RWPE2 (cell line): ENCODE results near the gene COL4A1.

Experiments used
- ATAC-seq: fragments of 200-7000 bp; cut with Tn5 transposase; 3 replicates; pipeline ENCODE4 v1.9.1; 2021; ENCODE audit warnings: low read depth
- DNase-seq: peaks from one replicate; pipeline ENCODE4 v3.0.0-alpha.2; 2020; ENCODE audit warnings: low spot score
- H3K27ac ChIP-seq: fragments of 450-650 bp; 2 replicates; pipeline ENCODE4 v1.5.1; 2017; ENCODE audit warnings: mild to moderate bottlenecking; ENCODE audit not compliant: poor library complexity, severe bottlenecking
- H3K27me3 ChIP-seq: fragments of 250-450 bp; sonication (Bioruptor Pico); 2 replicates; pipeline ENCODE4 v1.5.1; 2021; ENCODE audit warnings: mild to moderate bottlenecking, moderate library complexity; ENCODE audit not compliant: insufficient read depth, poor library complexity, severe bottlenecking
- H3K36me3 ChIP-seq: fragments of 250-450 bp; sonication (Bioruptor Pico); 2 replicates; pipeline ENCODE4 v1.5.1; 2020; ENCODE audit warnings: low read depth, mild to moderate bottlenecking, moderate library complexity
- H3K4me1 ChIP-seq: fragments of 250-450 bp; sonication (Bioruptor Pico); 2 replicates; pipeline ENCODE4 v1.5.1; 2021; ENCODE audit warnings: mild to moderate bottlenecking, moderate library complexity; ENCODE audit not compliant: insufficient read depth, poor library complexity, severe bottlenecking
- H3K4me3 ChIP-seq: fragments of 250-450 bp; sonication (Bioruptor Pico); 2 replicates; pipeline ENCODE4 v1.5.1; 2021; ENCODE audit warnings: mild to moderate bottlenecking, moderate library complexity; ENCODE audit not compliant: severe bottlenecking
- H3K9me3 ChIP-seq: fragments of 250-450 bp; sonication (Bioruptor Pico); 2 replicates; pipeline ENCODE4 v1.5.1; 2021; ENCODE audit warnings: mild to moderate bottlenecking, moderate library complexity; ENCODE audit not compliant: severe bottlenecking
- TF ChIP-seq, protein P1 (sequence below): fragments of 450-650 bp; IDR thresholded peaks from one replicate; pipeline ENCODE4 v1.5.1; 2017; ENCODE audit warnings: mild to moderate bottlenecking, moderate library complexity; ENCODE audit not compliant: poor library complexity, severe bottlenecking

COL4A1 gene

DNA sequence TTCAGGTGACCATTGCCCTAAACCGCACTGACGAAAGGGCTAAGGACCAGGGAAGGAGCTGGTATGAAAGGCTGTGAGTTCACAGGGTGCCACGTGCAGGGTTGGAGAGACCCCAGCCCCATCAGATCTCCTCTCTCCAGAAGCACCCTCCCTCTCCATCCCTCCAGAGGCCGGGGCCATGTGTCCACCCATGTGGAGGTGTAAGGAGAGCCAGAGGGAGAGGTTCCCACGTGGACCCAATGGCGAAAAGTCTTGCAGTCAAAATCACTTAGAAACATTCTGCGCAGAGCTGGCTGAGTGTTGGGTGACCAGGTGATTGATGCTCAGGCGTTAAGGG lies 168.3 kb downstream of the COL4A1 start:
- Histone ChIP-seq H3K4me3 (peak overlapping the region; percentile 40), H3K9me3 (no peaks in the 10 kb centered on the region), H3K27ac (peak overlapping the region; percentile 45), H3K4me1 (no peaks in the 10 kb centered on the region), H3K36me3 (no peaks in the 10 kb centered on the region), H3K27me3 (no peaks in the 10 kb centered on the region)
- TF ChIP-seq, protein P1, sequence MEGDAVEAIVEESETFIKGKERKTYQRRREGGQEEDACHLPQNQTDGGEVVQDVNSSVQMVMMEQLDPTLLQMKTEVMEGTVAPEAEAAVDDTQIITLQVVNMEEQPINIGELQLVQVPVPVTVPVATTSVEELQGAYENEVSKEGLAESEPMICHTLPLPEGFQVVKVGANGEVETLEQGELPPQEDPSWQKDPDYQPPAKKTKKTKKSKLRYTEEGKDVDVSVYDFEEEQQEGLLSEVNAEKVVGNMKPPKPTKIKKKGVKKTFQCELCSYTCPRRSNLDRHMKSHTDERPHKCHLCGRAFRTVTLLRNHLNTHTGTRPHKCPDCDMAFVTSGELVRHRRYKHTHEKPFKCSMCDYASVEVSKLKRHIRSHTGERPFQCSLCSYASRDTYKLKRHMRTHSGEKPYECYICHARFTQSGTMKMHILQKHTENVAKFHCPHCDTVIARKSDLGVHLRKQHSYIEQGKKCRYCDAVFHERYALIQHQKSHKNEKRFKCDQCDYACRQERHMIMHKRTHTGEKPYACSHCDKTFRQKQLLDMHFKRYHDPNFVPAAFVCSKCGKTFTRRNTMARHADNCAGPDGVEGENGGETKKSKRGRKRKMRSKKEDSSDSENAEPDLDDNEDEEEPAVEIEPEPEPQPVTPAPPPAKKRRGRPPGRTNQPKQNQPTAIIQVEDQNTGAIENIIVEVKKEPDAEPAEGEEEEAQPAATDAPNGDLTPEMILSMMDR: no peak
- 0 out of 3 replicates have a peak, but pooled peaks have one; percentile 11 for ATAC-seq
- no peak for DNase-seq

DNA sequence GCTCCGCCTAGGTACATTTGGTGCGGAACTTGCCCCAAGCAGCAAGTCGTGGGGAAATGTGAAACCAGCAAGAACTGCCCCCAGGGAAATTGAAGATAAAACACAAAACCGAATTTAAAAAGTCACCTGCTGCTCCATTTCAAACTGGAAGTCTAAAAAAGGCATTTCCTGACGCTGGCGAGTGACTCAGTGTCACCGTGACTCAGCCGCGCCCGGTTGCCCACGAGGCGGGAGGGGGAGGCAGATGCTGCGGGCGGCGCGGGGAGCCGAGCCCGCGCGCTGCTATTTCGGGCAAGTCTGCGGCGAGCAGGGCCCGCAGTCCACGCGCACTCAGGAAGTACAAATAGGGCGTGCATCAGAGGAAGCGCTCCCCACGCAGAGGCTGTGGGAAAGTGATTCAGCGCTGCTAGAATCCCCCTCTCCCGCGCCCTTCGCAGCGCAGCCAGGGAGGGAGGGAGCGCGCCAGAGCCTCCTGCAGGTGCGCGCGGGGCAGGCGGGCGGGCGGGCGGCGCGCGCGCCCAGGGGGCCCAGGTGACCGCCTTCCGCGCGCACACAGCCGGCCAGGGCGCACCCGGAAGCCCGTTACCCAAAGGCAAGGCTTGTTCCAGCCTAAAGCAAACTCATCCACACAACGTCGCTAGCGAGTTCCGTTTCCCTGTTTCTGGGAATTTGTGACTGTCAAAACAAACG lies 168.8 kb downstream of the COL4A1 start:
- peak overlapping the region; percentile 40 for H3K4me3 ChIP-seq
- ATAC-seq: peak; percentile 83
- no peak for DNase-seq
- TF ChIP-seq, protein P1: peak; percentile 38
- no peaks in the 10 kb centered on the region for H3K9me3 ChIP-seq
- H3K27me3 ChIP-seq: no peaks in the 10 kb centered on the region
- H3K27ac ChIP-seq: peak overlapping the region; percentile 45
- no peaks in the 10 kb centered on the region for H3K36me3 ChIP-seq
- H3K4me1 ChIP-seq: no peaks in the 10 kb centered on the region

DNA sequence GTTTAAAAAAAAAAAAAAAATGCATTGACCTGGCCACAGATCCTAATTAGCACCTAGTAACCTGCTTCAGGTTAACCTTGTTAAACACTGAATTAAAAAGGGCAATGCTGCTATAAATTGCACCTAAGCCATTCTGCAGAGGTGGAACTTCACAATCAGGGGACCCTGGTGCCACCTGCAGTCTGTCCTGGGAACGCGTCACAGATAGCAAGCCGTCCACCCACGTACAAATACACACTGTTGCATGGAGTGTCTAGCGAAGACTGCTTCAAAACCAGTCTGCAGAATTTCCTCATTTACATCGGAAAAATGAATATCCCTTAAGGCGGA lies 169.3 kb downstream of the COL4A1 start:
- Histone ChIP-seq H3K4me3 (peak overlapping the region; percentile 40), H3K36me3 (no peaks in the 10 kb centered on the region), H3K4me1 (no peaks in the 10 kb centered on the region), H3K27ac (peak overlapping the region; percentile 45), H3K27me3 (no peaks in the 10 kb centered on the region), H3K9me3 (no peaks in the 10 kb centered on the region)
- TF ChIP-seq, protein P1: peak; percentile 51
- ATAC-seq (peak; percentile 61), DNase-seq (no peak)

DNA sequence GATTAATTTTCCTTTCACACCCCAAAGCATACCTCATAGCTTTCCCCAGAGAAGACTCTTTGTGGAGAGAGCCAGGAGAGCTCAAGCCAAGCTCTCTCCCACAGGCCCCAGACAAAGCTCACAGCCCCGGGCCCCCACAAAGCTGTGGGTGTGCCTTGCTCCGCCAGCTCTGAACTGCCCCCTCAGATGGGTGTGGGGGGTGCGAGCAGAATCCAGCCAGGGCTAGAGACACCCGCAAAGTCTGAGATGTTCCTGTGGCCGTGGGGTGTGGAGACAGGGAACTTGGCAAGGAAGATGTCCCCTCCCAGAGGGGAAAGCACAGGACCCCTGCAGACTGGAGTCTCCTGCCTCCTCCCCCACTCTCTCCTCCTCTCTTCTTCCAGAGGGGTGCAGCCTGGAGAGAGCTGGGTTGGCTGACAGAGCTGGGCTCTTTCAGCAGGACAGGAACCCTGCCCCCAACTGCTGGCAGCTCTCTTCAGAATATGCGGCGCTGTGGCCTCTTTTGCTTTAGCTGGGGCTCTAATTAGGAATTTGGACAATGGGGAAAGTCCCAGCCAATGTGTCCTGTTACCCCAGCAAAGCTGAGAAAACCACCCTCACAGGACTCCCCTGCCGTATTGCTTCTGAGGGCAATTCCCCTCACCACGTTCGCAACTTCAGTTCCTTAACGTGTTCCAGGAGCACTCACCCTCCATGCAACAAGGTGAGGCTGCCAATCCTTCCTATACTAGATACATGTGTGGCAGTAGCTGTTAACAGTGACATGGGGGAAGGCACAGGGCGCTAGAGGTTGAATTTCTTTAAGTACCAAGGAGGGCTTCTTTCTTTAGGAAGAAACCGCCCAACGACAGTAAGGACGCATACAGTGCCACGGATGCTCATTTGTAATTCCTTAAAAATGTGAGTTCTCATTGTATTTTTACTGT lies 170.0 kb downstream of the COL4A1 start:
- Histone ChIP-seq H3K27ac (peak overlapping the region; percentile 45), H3K27me3 (no peaks in the 10 kb centered on the region), H3K36me3 (no peaks in the 10 kb centered on the region), H3K4me3 (no peak overlapping the region), H3K4me1 (no peaks in the 10 kb centered on the region), H3K9me3 (no peaks in the 10 kb centered on the region)
- ATAC-seq: no peak
- TF ChIP-seq, protein P1: no peak
- DNase-seq: no peak
